ENCODE results near the gene CTNNA3.
A peak's percentile ranks its signal among the peaks of the same experiment; 100 is the strongest.

The CTNNA3 gene

GRCh38 chr10:67521546-67521945 lies 174.4 kb downstream of the CTNNA3 start:
- ChIA-PET POLR2A (no interaction called here), CTCF (interaction anchor here (0.5 to 2.5 kb wide), 16 partner anchors 10 to 736 kb away, joined by 3 to 8 read pairs (median 3); partner anchors contain the start of gene LRRTM3)
- Histone ChIP-seq H3K4me1 (ENCODE audit: control insufficient read depth, insufficient read depth, low read length) (no peaks in the 10 kb centered on the region), H3K36me3 (ENCODE audit: control insufficient read depth in 2 of 2, insufficient read depth in 1 of 2, low read length in 2 of 2) (no peaks in the 10 kb centered on the region), H3K9me3 (ENCODE audit: control insufficient read depth, insufficient read depth, low read depth, low read length) (no peaks in the 10 kb centered on the region), H3K4me3 (ENCODE audit: low read depth, low read length) (no peak overlapping the region), H3K27ac (ENCODE audit: extremely low read depth, low read depth, low read length) (no peak overlapping the region)
- TF ChIP-seq REPIN1 (tag by site-specific recombination; IDR thresholded peaks at IDR 0.05; ENCODE audit: low read depth) (no peak), ZSCAN5A (tag by site-specific recombination; IDR thresholded peaks at IDR 0.05) (no peak), ZNF548 (tag by site-specific recombination; IDR thresholded peaks at IDR 0.05) (no peak), ZNF791 (tag by site-specific recombination; IDR thresholded peaks at IDR 0.05) (no peak), ZBTB10 (tag by site-specific recombination; IDR thresholded peaks at IDR 0.05) (no peak), ZNF2 (tag by site-specific recombination; IDR thresholded peaks at IDR 0.05) (no peak)
- TF ChIP-seq, protein P1, sequence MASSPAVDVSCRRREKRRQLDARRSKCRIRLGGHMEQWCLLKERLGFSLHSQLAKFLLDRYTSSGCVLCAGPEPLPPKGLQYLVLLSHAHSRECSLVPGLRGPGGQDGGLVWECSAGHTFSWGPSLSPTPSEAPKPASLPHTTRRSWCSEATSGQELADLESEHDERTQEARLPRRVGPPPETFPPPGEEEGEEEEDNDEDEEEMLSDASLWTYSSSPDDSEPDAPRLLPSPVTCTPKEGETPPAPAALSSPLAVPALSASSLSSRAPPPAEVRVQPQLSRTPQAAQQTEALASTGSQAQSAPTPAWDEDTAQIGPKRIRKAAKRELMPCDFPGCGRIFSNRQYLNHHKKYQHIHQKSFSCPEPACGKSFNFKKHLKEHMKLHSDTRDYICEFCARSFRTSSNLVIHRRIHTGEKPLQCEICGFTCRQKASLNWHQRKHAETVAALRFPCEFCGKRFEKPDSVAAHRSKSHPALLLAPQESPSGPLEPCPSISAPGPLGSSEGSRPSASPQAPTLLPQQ (tag by site-specific recombination; IDR thresholded peaks at IDR 0.05) = no peak

- Histone ChIP-seq H3K4me1 (ENCODE audit: control insufficient read depth, insufficient read depth, low read length) (no peaks in the 10 kb centered on the region), H3K36me3 (ENCODE audit: control insufficient read depth in 2 of 2, insufficient read depth in 1 of 2, low read length in 2 of 2) (no peaks in the 10 kb centered on the region), H3K27ac (ENCODE audit: extremely low read depth, low read depth, low read length) (no peak overlapping the region), H3K9me3 (ENCODE audit: control insufficient read depth, insufficient read depth, low read depth, low read length) (no peaks in the 10 kb centered on the region), H3K4me3 (ENCODE audit: low read depth, low read length) (no peak overlapping the region)
- ChIA-PET CTCF (interaction anchor here (0.5 to 2.5 kb wide), 16 partner anchors 10 to 736 kb away, joined by 3 to 8 read pairs (median 3); partner anchors contain the start of gene LRRTM3), POLR2A (no interaction called here)
- TF ChIP-seq ZNF555 (tag by site-specific recombination; conservative IDR thresholded peaks at IDR 0.05) = no peak
- TF ChIP-seq ZNF654 (tag by site-specific recombination; IDR thresholded peaks at IDR 0.05; ENCODE audit: low read depth) = peak; percentile 93
- TF ChIP-seq ZNF660 (tag by site-specific recombination; IDR thresholded peaks at IDR 0.05) = 0 out of 2 replicates have a peak, but pooled peaks have one; percentile 45
- TF ChIP-seq ZNF664 (tag by site-specific recombination; IDR thresholded peaks at IDR 0.05) = peak; percentile 24; the same call in 1 of the 2 replicates
- peak; percentile 77; the same call in 1 of the 2 replicates for TF ChIP-seq ZSCAN30 (tag by site-specific recombination; IDR thresholded peaks at IDR 0.05)
Observed at GRCh38 chr10:67520924-67521520, 175.0 kb downstream of the CTNNA3 start.

- H3K9me3 ChIP-seq (ENCODE audit: control insufficient read depth, insufficient read depth, low read depth, low read length) = no peaks in the 10 kb centered on the region
- H3K4me1 ChIP-seq (ENCODE audit: control insufficient read depth, insufficient read depth, low read length) = no peaks in the 10 kb centered on the region
- ChIA-PET CTCF (interaction anchor here (0.9 kb wide), 1 partner anchor 463 kb away, joined by 3 read pairs; no protein-coding TSS in a partner anchor), POLR2A (no interaction called here)
- H3K27ac ChIP-seq (ENCODE audit: extremely low read depth, low read depth, low read length) = no peak overlapping the region
- H3K36me3 ChIP-seq (ENCODE audit: control insufficient read depth in 2 of 2, insufficient read depth in 1 of 2, low read length in 2 of 2) = no peaks in the 10 kb centered on the region
- H3K4me3 ChIP-seq (ENCODE audit: low read depth, low read length) = no peak overlapping the region
- TF ChIP-seq ZNF530 (tag by site-specific recombination; IDR thresholded peaks at IDR 0.05; ENCODE audit: low read depth) = no peak
- TF ChIP-seq ZNF138 (tag by site-specific recombination; IDR thresholded peaks at IDR 0.05; ENCODE audit: borderline replicate concordance) = no peak
- TF ChIP-seq BCL11A (tag by site-specific recombination; IDR thresholded peaks at IDR 0.05; ENCODE audit: low read depth) = no peak
- no peak for TF ChIP-seq GFI1B (tag by site-specific recombination; IDR thresholded peaks at IDR 0.05)
- TF ChIP-seq ZNF398 (tag by site-specific recombination; IDR thresholded peaks at IDR 0.05) = no peak
- TF ChIP-seq ZNF37A (tag by site-specific recombination; IDR thresholded peaks at IDR 0.05) = no peak
- no peak for TF ChIP-seq ZNF645 (tag by site-specific recombination; IDR thresholded peaks at IDR 0.05)
- no peak for TF ChIP-seq ZNF132 (tag by site-specific recombination; IDR thresholded peaks at IDR 0.05; ENCODE audit: borderline replicate concordance)
- TF ChIP-seq ZNF777 (tag by site-specific recombination; IDR thresholded peaks at IDR 0.05; ENCODE audit: borderline replicate concordance) = no peak
Observed at GRCh38 chr10:67519434-67519833, 176.6 kb downstream of the CTNNA3 start.
